DND-41 (cell line): ENCODE results near the gene C22orf42.

Source experiments
- ATAC-seq: fragments of 200-7000 bp; cut with Tn5 transposase; 3 replicates; pipeline ENCODE4 v1.9.1; 2021; ENCODE audit warnings: low read depth; ENCODE audit not compliant: insufficient read depth
- DNase-seq: peaks from one replicate; pipeline ENCODE4 v3.0.0-alpha.2; 2020
- H2AFZ ChIP-seq: 2 replicates; pipeline ENCODE4 v1.6.0; 2012; ENCODE audit warnings: low read depth, low read length
- H3K27ac ChIP-seq: 2 replicates; pipeline ENCODE4 v1.5.1; 2012; ENCODE audit warnings: low read length, inconsistent platforms
- H3K27me3 ChIP-seq: fragments of 200-600 bp; sonication (generic); 2 replicates; pipeline ENCODE4 v1.6.0; 2012; ENCODE audit warnings: low read length, mild to moderate bottlenecking, inconsistent platforms; ENCODE audit not compliant: insufficient read depth, poor library complexity
- H3K36me3 ChIP-seq: 2 replicates; pipeline ENCODE4 v1.5.1; 2012; ENCODE audit warnings: low read length, inconsistent platforms; ENCODE audit not compliant: insufficient read depth
- H3K4me1 ChIP-seq: 2 replicates; pipeline ENCODE4 v1.5.1; 2012; ENCODE audit warnings: mild to moderate bottlenecking, low read length; ENCODE audit not compliant: insufficient read depth
- H3K4me2 ChIP-seq: 2 replicates; pipeline ENCODE4 v1.6.0; 2012; ENCODE audit warnings: mild to moderate bottlenecking, moderate library complexity, low read length, inconsistent platforms; ENCODE audit not compliant: insufficient read depth
- H3K4me3 ChIP-seq, 2 experiments: fragments of 200-600 bp in 1 of 2; shearing (Covaris generic) in 1 of 2; 2 replicates each; pipeline ENCODE4 v1.5.1; 2012 to 2016; ENCODE audit warnings: inconsistent platforms in 2 of 2, low read length in 2 of 2, mild to moderate bottlenecking in 2 of 2, low read depth in 1 of 2, moderate library complexity in 1 of 2
- H3K79me2 ChIP-seq: 2 replicates; pipeline ENCODE4 v1.6.0; 2012; ENCODE audit warnings: low read length, inconsistent platforms; ENCODE audit not compliant: insufficient read depth
- H3K9ac ChIP-seq: 2 replicates; pipeline ENCODE4 v1.6.0; 2012; ENCODE audit warnings: low read depth, mild to moderate bottlenecking, inconsistent platforms, low read length, moderate library complexity
- H3K9me3 ChIP-seq: 2 replicates; pipeline ENCODE4 v1.5.1; 2012; ENCODE audit warnings: low read length, moderate library complexity, mild to moderate bottlenecking, inconsistent platforms; ENCODE audit not compliant: insufficient read depth, severe bottlenecking
- H4K20me1 ChIP-seq: 2 replicates; pipeline ENCODE4 v1.6.0; 2012; ENCODE audit warnings: low read length; ENCODE audit not compliant: insufficient read depth
- EZH2 ChIP-seq: IDR thresholded peaks from 3 replicates; pipeline ENCODE4 v1.6.1; 2012; ENCODE audit warnings: borderline replicate concordance, low read depth, mild to moderate bottlenecking, moderate library complexity, low read length, inconsistent platforms; ENCODE audit not compliant: severe bottlenecking
- TF ChIP-seq, protein P1 (sequence below): IDR thresholded peaks from 2 replicates; pipeline ENCODE4 v1.5.1; 2012; ENCODE audit warnings: borderline replicate concordance, low read length, moderate library complexity, mild to moderate bottlenecking; ENCODE audit not compliant: poor library complexity, severe bottlenecking; ENCODE audit errors: extremely low read depth

Gene C22orf42

DNA sequence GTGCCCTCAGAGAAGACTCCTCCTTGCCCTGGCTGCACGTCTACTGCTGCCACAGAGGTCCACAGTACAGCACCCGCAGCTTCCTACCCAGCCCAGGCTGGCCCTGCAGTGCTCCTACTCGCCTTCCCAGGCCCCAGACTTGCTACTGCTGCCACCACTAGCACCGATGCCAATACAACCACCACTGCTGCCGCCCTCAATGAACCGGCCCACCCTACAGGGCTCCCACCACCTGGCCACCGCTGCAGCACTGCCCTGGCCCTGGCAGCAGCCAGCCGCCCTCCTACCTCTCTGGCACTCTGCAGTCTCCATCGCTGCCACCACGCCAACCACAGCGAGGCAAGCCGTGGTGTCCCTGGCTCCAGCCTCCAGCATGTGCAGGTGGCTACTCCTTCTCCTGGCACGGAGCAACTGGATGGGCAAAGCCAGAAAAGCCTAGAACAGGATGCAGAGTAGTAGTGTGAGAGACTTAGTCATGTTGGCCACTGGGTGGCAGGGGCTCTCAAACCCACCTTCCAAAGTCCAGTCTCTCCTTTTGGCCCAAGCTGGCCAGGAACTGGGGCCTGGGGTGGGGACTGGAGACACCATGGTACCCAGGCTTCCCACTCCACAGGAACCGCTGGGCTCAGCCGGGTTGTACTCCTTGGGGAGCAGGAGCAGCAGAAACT, 39.4 kb downstream of the C22orf42 start:
- no peak overlapping the region for H3K4me3 ChIP-seq
- H3K9ac ChIP-seq, result no peak overlapping the region
- H3K4me2 ChIP-seq, result no peak overlapping the region
- no peak overlapping the region for H3K27ac ChIP-seq
- H3K4me1 ChIP-seq, result no peaks in the 10 kb centered on the region
- no peak overlapping the region for H2AFZ ChIP-seq
- H4K20me1 ChIP-seq, result no peaks in the 10 kb centered on the region
- no peaks in the 10 kb centered on the region for H3K79me2 ChIP-seq
- DNase-seq (no peak), ATAC-seq (no peak)
- H3K9me3 ChIP-seq, result no peaks in the 10 kb centered on the region
- H3K36me3 ChIP-seq, result no peaks in the 10 kb centered on the region
- peaks cover 13% of the 10 kb centered on the region for H3K27me3 ChIP-seq
- TF ChIP-seq EZH2, result no peak
- TF ChIP-seq, protein P1, sequence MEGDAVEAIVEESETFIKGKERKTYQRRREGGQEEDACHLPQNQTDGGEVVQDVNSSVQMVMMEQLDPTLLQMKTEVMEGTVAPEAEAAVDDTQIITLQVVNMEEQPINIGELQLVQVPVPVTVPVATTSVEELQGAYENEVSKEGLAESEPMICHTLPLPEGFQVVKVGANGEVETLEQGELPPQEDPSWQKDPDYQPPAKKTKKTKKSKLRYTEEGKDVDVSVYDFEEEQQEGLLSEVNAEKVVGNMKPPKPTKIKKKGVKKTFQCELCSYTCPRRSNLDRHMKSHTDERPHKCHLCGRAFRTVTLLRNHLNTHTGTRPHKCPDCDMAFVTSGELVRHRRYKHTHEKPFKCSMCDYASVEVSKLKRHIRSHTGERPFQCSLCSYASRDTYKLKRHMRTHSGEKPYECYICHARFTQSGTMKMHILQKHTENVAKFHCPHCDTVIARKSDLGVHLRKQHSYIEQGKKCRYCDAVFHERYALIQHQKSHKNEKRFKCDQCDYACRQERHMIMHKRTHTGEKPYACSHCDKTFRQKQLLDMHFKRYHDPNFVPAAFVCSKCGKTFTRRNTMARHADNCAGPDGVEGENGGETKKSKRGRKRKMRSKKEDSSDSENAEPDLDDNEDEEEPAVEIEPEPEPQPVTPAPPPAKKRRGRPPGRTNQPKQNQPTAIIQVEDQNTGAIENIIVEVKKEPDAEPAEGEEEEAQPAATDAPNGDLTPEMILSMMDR, result no peak

DNA sequence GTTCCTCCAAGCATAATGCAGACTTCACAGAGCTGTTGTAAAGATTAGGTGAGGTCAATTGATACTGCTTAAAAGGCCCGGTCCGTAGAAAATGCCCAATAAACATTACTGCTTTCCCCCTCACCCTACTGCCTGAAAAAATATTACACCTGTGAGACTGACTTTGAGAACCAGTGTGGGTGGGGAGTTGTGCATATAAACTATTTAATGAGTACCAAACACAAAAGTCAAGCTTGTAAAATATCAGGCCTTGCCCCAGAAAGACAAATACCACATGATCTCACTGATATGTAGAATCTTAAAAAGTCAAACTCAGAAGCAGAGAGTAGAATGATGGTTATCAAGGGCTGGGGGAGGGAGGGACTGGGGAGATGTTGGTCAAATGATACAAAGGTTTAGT, 46.7 kb downstream of the C22orf42 start:
- no peak for ATAC-seq
- TF ChIP-seq EZH2, result no peak
- TF ChIP-seq, protein P1, result no peak

GRCh38 chr22:32106930-32107329, 52.2 kb downstream of the C22orf42 start:
- peaks cover 4% of the 10 kb centered on the region; the same call in 1 of the 2 replicates for H4K20me1 ChIP-seq
- no peak overlapping the region for H3K9ac ChIP-seq
- H3K4me3 ChIP-seq, result no peak overlapping the region
- TF ChIP-seq, protein P1, result no peak
- no peak for TF ChIP-seq EZH2
- no peaks in the 10 kb centered on the region for H3K79me2 ChIP-seq
- peaks cover 2% of the 10 kb centered on the region for H3K27me3 ChIP-seq
- H2AFZ ChIP-seq, result no peak overlapping the region
- no peaks in the 10 kb centered on the region for H3K36me3 ChIP-seq
- no peak overlapping the region for H3K27ac ChIP-seq
- H3K4me2 ChIP-seq, result no peak overlapping the region
- H3K9me3 ChIP-seq, result no peaks in the 10 kb centered on the region
- DNase-seq (peak; percentile 58), ATAC-seq (peak; percentile 72; the same call in 2 of the 3 replicates)
- H3K4me1 ChIP-seq, result no peaks in the 10 kb centered on the region

More for the DNA sequence above, 46.7 kb downstream of the C22orf42 start:
- Histone ChIP-seq H3K4me3 (no peak overlapping the region), H3K9ac (no peak overlapping the region), H3K27ac (no peak overlapping the region), H3K9me3 (no peaks in the 10 kb centered on the region), H3K4me1 (no peaks in the 10 kb centered on the region), H3K79me2 (no peaks in the 10 kb centered on the region), H3K27me3 (peaks cover 22% of the 10 kb centered on the region), H3K4me2 (no peak overlapping the region), H3K36me3 (no peaks in the 10 kb centered on the region), H4K20me1 (no peaks in the 10 kb centered on the region), H2AFZ (no peak overlapping the region)
- DNase-seq, result no peak
